SK-N-SH (cell line): ENCODE results near the gene PNKD. TPM values are rescaled to one million over a fixed set of nuclear protein-coding genes. Genes with fewer than 3 reads are reported as not detected.

Source experiments
- CTCF ChIA-PET: fragments of 300-600, 350-600 bp; formaldehyde crosslinking; extraction: SDS; loops from one replicate; lab custom pipeline; 2021; lab: Yijun Ruan, JAX
- POLR2A ChIA-PET: fragments of 350-600 bp; sonication (Branson Sonifier 250); formaldehyde crosslinking; extraction: SDS; loops from one replicate; lab custom pipeline; 2020; ENCODE audit warnings: antibody characterized with exemption, inconsistent platforms; lab: Yijun Ruan, JAX
- DNase-seq: peaks from one replicate; pipeline ENCODE4 v3.0.0; 2012
- H2AFZ ChIP-seq: fragments of 200-600 bp; sonication (generic); 2 replicates; pipeline ENCODE4 v1.8.1; 2016; ENCODE audit warnings: antibody characterized with exemption, mild to moderate bottlenecking, low read depth
- H3F3A ChIP-seq: fragments of 200-600 bp; sonication (generic); replicated peaks from 2 replicates; pipeline ENCODE3; 2016; ENCODE audit warnings: antibody characterized with exemption, mild to moderate bottlenecking; ENCODE audit not compliant: insufficient read depth
- H3K27ac ChIP-seq, 2 experiments: fragments of 200-500 bp in 1 of 2; fragments of 200-600 bp in 1 of 2; sonication (Bioruptor generic) in 1 of 2; sonication (generic), shearing (Covaris generic) in 1 of 2; 2 replicates each; pipeline versions ENCODE4 v1.5.1 to v1.6.1; 2014 to 2016; ENCODE audit warnings: low read depth in 2 of 2, inconsistent platforms in 1 of 2, low read length in 1 of 2, mild to moderate bottlenecking in 1 of 2, mixed read lengths in 1 of 2
- H3K27me3 ChIP-seq: fragments of 200-600 bp; sonication (generic), shearing (Covaris generic); 2 replicates; pipeline ENCODE4 v1.6.1; 2016; ENCODE audit warnings: mixed run types; ENCODE audit not compliant: insufficient read depth
- H3K36me3 ChIP-seq, 2 experiments: fragments of 200-500 bp in 1 of 2; fragments of 200-600 bp in 1 of 2; sonication (Bioruptor generic) in 1 of 2; sonication (generic) in 1 of 2; replicated peaks in 1 of 2; 2 replicates each; pipeline versions ENCODE3 to v1.5.1; 2014 to 2016; ENCODE audit warnings: low read length in 1 of 2, mild to moderate bottlenecking in 1 of 2; ENCODE audit not compliant: insufficient read depth in 2 of 2, control insufficient read depth in 1 of 2
- H3K4me1 ChIP-seq, 2 experiments: fragments of 200-500 bp in 1 of 2; fragments of 200-600 bp in 1 of 2; sonication (Bioruptor generic) in 1 of 2; sonication (generic), shearing (Covaris generic) in 1 of 2; 2 replicates each; pipeline versions ENCODE4 v1.5.1 to v1.6.1; 2014 to 2016; ENCODE audit warnings: low read depth in 1 of 2, low read length in 1 of 2, mixed run types in 1 of 2; ENCODE audit not compliant: insufficient read depth in 2 of 2, control insufficient read depth in 1 of 2
- H3K4me2 ChIP-seq: fragments of 200-600 bp; sonication (generic), shearing (Covaris generic); 2 replicates; pipeline ENCODE4 v1.6.1; 2017; ENCODE audit warnings: mixed run types
- H3K4me3 ChIP-seq, 2 experiments: fragments of 200-500 bp in 1 of 2; fragments of 200-600 bp in 1 of 2; sonication (Bioruptor generic) in 1 of 2; sonication (generic), shearing (Covaris generic) in 1 of 2; 2 replicates each; pipeline versions ENCODE4 v1.5.1 to v1.8.1; 2014 to 2016; ENCODE audit warnings: low read depth in 2 of 2, inconsistent platforms in 1 of 2, low read length in 1 of 2, mild to moderate bottlenecking in 1 of 2, mixed read lengths in 1 of 2, moderate library complexity in 1 of 2
- H3K79me2 ChIP-seq: fragments of 200-600 bp; sonication (generic); 2 replicates; pipeline ENCODE4 v1.8.1; 2017; ENCODE audit warnings: mild to moderate bottlenecking; ENCODE audit not compliant: insufficient read depth
- H3K9ac ChIP-seq: fragments of 200-600 bp; sonication (generic); 2 replicates; pipeline ENCODE4 v1.6.1; 2017; ENCODE audit warnings: mixed run types
- H3K9me2 ChIP-seq: fragments of 200-600 bp; sonication (generic); 2 replicates; pipeline ENCODE4 v1.6.1; 2017; ENCODE audit warnings: mixed run types
- H3K9me3 ChIP-seq: fragments of 200-600 bp; sonication (generic); 2 replicates; pipeline ENCODE4 v1.6.1; 2017; ENCODE audit warnings: mixed run types, mild to moderate bottlenecking, moderate library complexity
- H4K20me1 ChIP-seq: fragments of 200-600 bp; sonication (generic); 2 replicates; pipeline ENCODE4 v1.6.1; 2017; ENCODE audit warnings: mild to moderate bottlenecking, mixed run types; ENCODE audit not compliant: insufficient read depth
- CTCF ChIP-seq: fragments of 200-600 bp; sonication (generic); IDR thresholded peaks from 2 replicates; pipeline ENCODE4 v1.6.1; 2017; ENCODE audit warnings: antibody characterized with exemption, mild to moderate bottlenecking, moderate library complexity
- EP300 ChIP-seq, 2 experiments: IDR thresholded peaks; 2 replicates each; pipeline versions ENCODE4 v1.4.0 to v1.6.1; 2012; ENCODE audit warnings: borderline replicate concordance in 1 of 2, low read depth in 1 of 2, low read length in 1 of 2
- FOSL2 ChIP-seq: IDR thresholded peaks from 2 replicates; pipeline ENCODE4 v1.4.0; 2012; ENCODE audit warnings: low read depth, mild to moderate bottlenecking, moderate library complexity, borderline replicate concordance
- FOXM1 ChIP-seq: IDR thresholded peaks from 2 replicates; pipeline ENCODE4 v1.4.0; 2012; ENCODE audit warnings: low read depth, mild to moderate bottlenecking
- GABPA ChIP-seq: IDR thresholded peaks from 2 replicates; pipeline ENCODE4 v1.4.0; 2012; ENCODE audit warnings: low read depth, mild to moderate bottlenecking
- IRF3 ChIP-seq: fragments of 150-350 bp; IDR thresholded peaks from 2 replicates; pipeline ENCODE4 v1.6.1; 2016; ENCODE audit warnings: mild to moderate bottlenecking, low read depth, low read length
- JUND ChIP-seq: IDR thresholded peaks from 2 replicates; pipeline ENCODE4 v1.4.0; 2012
- MXI1 ChIP-seq: IDR thresholded peaks from 2 replicates; pipeline ENCODE4 v1.6.1; 2012; ENCODE audit warnings: mild to moderate bottlenecking, low read depth, low read length, improper control_type of control experiment
- NRF1 ChIP-seq: IDR thresholded peaks from 2 replicates; pipeline ENCODE4 v1.6.1; 2012; ENCODE audit warnings: low read depth, mild to moderate bottlenecking, low read length
- RAD21 ChIP-seq: IDR thresholded peaks from 2 replicates; pipeline ENCODE4 v1.6.1; 2012; ENCODE audit warnings: mild to moderate bottlenecking, low read length
- RCOR1 ChIP-seq: fragments of 150-350 bp; IDR thresholded peaks from 2 replicates; pipeline ENCODE4 v1.6.1; 2017; ENCODE audit warnings: antibody characterized with exemption, low read length
- REST ChIP-seq: IDR thresholded peaks from 2 replicates; pipeline ENCODE4 v1.6.1; 2012; ENCODE audit warnings: mild to moderate bottlenecking, low read depth, low read length, moderate library complexity
- RFX5 ChIP-seq: IDR thresholded peaks from 2 replicates; pipeline ENCODE4 v1.6.1; 2012; ENCODE audit warnings: mild to moderate bottlenecking, improper control_type of control experiment, low read length
- RXRA ChIP-seq: IDR thresholded peaks from 2 replicates; pipeline ENCODE4 v1.4.0; 2012; ENCODE audit warnings: low read depth, mild to moderate bottlenecking, borderline replicate concordance
- SIN3A ChIP-seq: IDR thresholded peaks from 2 replicates; pipeline ENCODE4 v1.6.1; 2012; ENCODE audit warnings: low read depth, mild to moderate bottlenecking, low read length, moderate library complexity, borderline replicate concordance
- SMC3 ChIP-seq: IDR thresholded peaks from 2 replicates; pipeline ENCODE4 v1.6.1; 2012; ENCODE audit warnings: low read depth, low read length, improper control_type of control experiment
- USF2 ChIP-seq: fragments of 150-350 bp; IDR thresholded peaks from 2 replicates; pipeline ENCODE4 v1.6.1; 2017; ENCODE audit warnings: antibody characterized with exemption, low read length, low read depth, borderline replicate concordance
- YY1 ChIP-seq: IDR thresholded peaks from 2 replicates; pipeline ENCODE4 v1.4.0; 2012; ENCODE audit warnings: low read depth, mild to moderate bottlenecking
- ZBTB33 ChIP-seq: IDR thresholded peaks from 2 replicates; pipeline ENCODE4 v1.4.0; 2012; ENCODE audit warnings: low read depth, borderline replicate concordance
- WGBS: methylation state at CpG from one replicate; pipeline ENCODE4 v1.1.6; 2017; ENCODE audit warnings: low lambda C conversion rate; 5-methylcytosine and 5-hydroxymethylcytosine counted together
- polyA plus RNA-seq, 3 experiments: library from polyadenylated mRNA; depleted of rRNA; stranded (reverse); fragments of >200 nt; gene quantifications; 2 replicates each; pipeline ENCODE4 v1.2.3, GENCODE V29; 2012

PNKD gene
- polyA plus RNA-seq, 1 of the 3 experiments (the other 2 are of a cell fraction) = 101 TPM

- peak; percentile 94 for TF ChIP-seq CTCF
Measured at GRCh38 chr2:218301176-218301819, 31.0 kb downstream of the PNKD start (continued).

- H3K4me1 ChIP-seq = no peaks in the 10 kb centered on the region
- H3K4me3 ChIP-seq = no peak overlapping the region
- H3K79me2 ChIP-seq = no peaks in the 10 kb centered on the region
- no peaks in the 10 kb centered on the region for H3K9me2 ChIP-seq
- no peaks in the 10 kb centered on the region for H3K27me3 ChIP-seq
- ChIA-PET CTCF (no interaction called here), POLR2A (no interaction called here)
- TF ChIP-seq NRF1 (no peak), MXI1 (no peak), GABPA (no peak), RXRA (no peak), RAD21 (no peak), FOSL2 (no peak), IRF3 (no peak), SIN3A (no peak), REST (no peak), RFX5 (no peak), JUND (no peak), YY1 (no peak), ZBTB33 (no peak), SMC3 (no peak), FOXM1 (no peak), USF2 (no peak), RCOR1 (no peak), CTCF (no peak), EP300 (IDR thresholded peaks at IDR 0.05; ENCODE audit: borderline replicate concordance in 1 of 2, low read depth in 1 of 2, low read length in 1 of 2) (no peak)
- 61% methylated on average over 5 of the region's 5 CpGs for WGBS
- no peak overlapping the region for H2AFZ ChIP-seq
- H3K27ac ChIP-seq = no peak overlapping the region
- H3K4me2 ChIP-seq = no peak overlapping the region
- no peaks in the 10 kb centered on the region for H3K36me3 ChIP-seq
- H3F3A ChIP-seq = peaks cover 4% of the 10 kb centered on the region
- no peaks in the 10 kb centered on the region for H3K9me3 ChIP-seq
- no peak overlapping the region for H3K9ac ChIP-seq
- DNase-seq = no peak
- H4K20me1 ChIP-seq = no peaks in the 10 kb centered on the region
Measured at GRCh38 chr2:218305383-218305782, 35.1 kb downstream of the PNKD start.
